Measurements from ENCODE around the gene MAP1LC3B2.

Gene MAP1LC3B2

DNA sequence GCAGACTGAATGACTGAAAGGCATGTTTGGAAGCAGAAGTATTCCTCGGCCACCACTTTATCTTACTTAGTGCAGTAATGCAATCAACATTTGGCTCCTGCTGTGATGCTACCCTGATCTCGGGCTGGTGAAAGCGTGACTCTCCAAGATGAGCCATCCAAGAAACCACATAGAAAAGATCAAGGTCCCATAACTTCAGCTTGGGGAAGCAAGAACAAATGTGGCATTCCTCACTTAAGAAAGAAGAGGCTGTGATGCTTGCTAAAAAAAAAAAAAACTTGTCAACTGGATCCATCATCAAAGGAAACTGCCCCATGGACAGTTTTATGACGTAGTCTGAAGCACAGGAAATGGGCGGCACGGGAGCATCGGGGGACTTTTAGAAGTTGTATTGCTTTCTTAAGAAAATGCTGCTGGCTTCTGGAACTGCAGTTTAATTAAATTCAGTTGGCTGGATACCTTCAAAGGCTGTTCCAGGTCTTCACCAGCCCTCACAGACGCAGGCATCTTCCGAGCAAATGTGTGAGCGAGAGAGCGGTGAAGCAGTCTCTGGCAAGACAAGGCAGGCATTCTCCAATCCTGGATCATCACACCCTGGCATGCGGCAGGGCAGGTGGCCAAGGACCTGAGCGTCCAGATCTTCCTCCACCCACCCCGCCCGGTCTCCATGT is 38.2 kb upstream of the MAP1LC3B2 start:
- Histone ChIP-seq H4K20me1 (ENCODE audit: insufficient read depth, low read length) (no peaks in the 10 kb centered on the region), H3K4me1 (ENCODE audit: insufficient read depth, low read length, severe bottlenecking) (no peaks in the 10 kb centered on the region), H3K9me3 (ENCODE audit: low read length) (no peaks in the 10 kb centered on the region), H3K79me2 (ENCODE audit: insufficient read depth, low read length) (no peaks in the 10 kb centered on the region), H3K36me3 (ENCODE audit: insufficient read depth, low read length) (no peaks in the 10 kb centered on the region), H2AFZ (ENCODE audit: low read length) (no peak overlapping the region), H3K4me2 (ENCODE audit: low read length) (no peak overlapping the region), H3K9me2 (ENCODE audit: low read depth, low read length) (no peaks in the 10 kb centered on the region), H3K27me3 (ENCODE audit: insufficient read depth, low read length) (no peaks in the 10 kb centered on the region; the same call in 1 of the 2 replicates), H3F3A (ENCODE audit: insufficient read depth, low read length) (no peaks in the 10 kb centered on the region), H3K9ac (ENCODE audit: low read length) (no peak overlapping the region), H3K4me3 (ENCODE audit: low read depth, low read length, poor library complexity, severe bottlenecking) (no peak overlapping the region), H3K27ac (ENCODE audit: low read depth, low read length, poor library complexity, severe bottlenecking) (no peak overlapping the region)
- TF ChIP-seq EZH2 (IDR thresholded peaks at IDR 0.05; ENCODE audit: borderline replicate concordance, low read length) (no peak), CTCF (IDR thresholded peaks at IDR 0.05; ENCODE audit: low read length) (no peak)

DNA sequence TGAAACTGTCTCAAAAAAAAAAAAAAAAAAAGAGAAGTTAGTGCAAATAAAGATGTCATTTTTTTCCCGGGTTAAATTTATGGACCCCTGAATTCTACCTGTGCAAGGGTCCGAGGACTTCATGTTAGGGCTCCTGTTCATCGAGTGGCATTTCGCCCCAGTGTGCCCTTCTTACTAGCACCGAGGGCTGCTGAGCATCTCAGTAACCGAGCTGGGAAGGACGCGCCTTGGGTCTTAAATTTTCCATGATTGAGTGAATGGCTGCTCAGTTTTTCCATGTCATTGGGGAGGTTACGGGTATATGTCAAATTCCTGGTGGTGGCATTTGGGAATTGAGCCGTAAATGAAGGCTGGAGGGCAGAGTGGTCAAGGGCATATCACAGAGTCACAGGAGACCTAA is 34.9 kb upstream of the MAP1LC3B2 start:
- Histone ChIP-seq H3K4me1 (ENCODE audit: insufficient read depth, low read length, severe bottlenecking) (no peaks in the 10 kb centered on the region), H3K4me3 (ENCODE audit: low read depth, low read length, poor library complexity, severe bottlenecking) (no peak overlapping the region), H3K27ac (ENCODE audit: low read depth, low read length, poor library complexity, severe bottlenecking) (no peak overlapping the region), H3K9me2 (ENCODE audit: low read depth, low read length) (no peaks in the 10 kb centered on the region), H3K36me3 (ENCODE audit: insufficient read depth, low read length) (no peaks in the 10 kb centered on the region), H2AFZ (ENCODE audit: low read length) (no peak overlapping the region), H4K20me1 (ENCODE audit: insufficient read depth, low read length) (no peaks in the 10 kb centered on the region), H3K79me2 (ENCODE audit: insufficient read depth, low read length) (no peaks in the 10 kb centered on the region), H3K4me2 (ENCODE audit: low read length) (no peak overlapping the region), H3K9me3 (ENCODE audit: low read length) (no peaks in the 10 kb centered on the region), H3F3A (ENCODE audit: insufficient read depth, low read length) (no peaks in the 10 kb centered on the region), H3K9ac (ENCODE audit: low read length) (no peak overlapping the region), H3K27me3 (ENCODE audit: insufficient read depth, low read length) (no peaks in the 10 kb centered on the region; the same call in 1 of the 2 replicates)
- TF ChIP-seq CTCF (IDR thresholded peaks at IDR 0.05; ENCODE audit: low read length): no peak
- TF ChIP-seq EZH2 (IDR thresholded peaks at IDR 0.05; ENCODE audit: borderline replicate concordance, low read length): no peak

GRCh38 chr12:116524964-116525379 is 34.2 kb upstream of the MAP1LC3B2 start:
- no peaks in the 10 kb centered on the region for H3K9me3 ChIP-seq (ENCODE audit: low read length)
- H3F3A ChIP-seq (ENCODE audit: insufficient read depth, low read length): no peaks in the 10 kb centered on the region
- no peaks in the 10 kb centered on the region for H3K36me3 ChIP-seq (ENCODE audit: insufficient read depth, low read length)
- no peak overlapping the region for H3K4me2 ChIP-seq (ENCODE audit: low read length)
- H4K20me1 ChIP-seq (ENCODE audit: insufficient read depth, low read length): no peaks in the 10 kb centered on the region
- no peak overlapping the region for H3K4me3 ChIP-seq (ENCODE audit: low read depth, low read length, poor library complexity, severe bottlenecking)
- no peaks in the 10 kb centered on the region for H3K9me2 ChIP-seq (ENCODE audit: low read depth, low read length)
- H3K79me2 ChIP-seq (ENCODE audit: insufficient read depth, low read length): no peaks in the 10 kb centered on the region
- H3K9ac ChIP-seq (ENCODE audit: low read length): no peak overlapping the region
- no peak overlapping the region for H2AFZ ChIP-seq (ENCODE audit: low read length)
- no peak for TF ChIP-seq CTCF (IDR thresholded peaks at IDR 0.05; ENCODE audit: low read length)
- no peak for TF ChIP-seq EZH2 (IDR thresholded peaks at IDR 0.05; ENCODE audit: borderline replicate concordance, low read length)
- H3K27ac ChIP-seq (ENCODE audit: low read depth, low read length, poor library complexity, severe bottlenecking): no peak overlapping the region
- no peaks in the 10 kb centered on the region for H3K4me1 ChIP-seq (ENCODE audit: insufficient read depth, low read length, severe bottlenecking)
- no peaks in the 10 kb centered on the region; the same call in 1 of the 2 replicates for H3K27me3 ChIP-seq (ENCODE audit: insufficient read depth, low read length)

Measured in OCI-LY1 (cell line).